IPS-18c (cell line): Measurements from ENCODE around the gene CAPZA1.

ENCODE experiments used
- H3K4me3 ChIP-seq: 2 replicates; pipeline ENCODE4 v1.7.0; 2013; ENCODE audit warnings: low read depth, mild to moderate bottlenecking, low read length, moderate library complexity; ENCODE audit not compliant: insufficient read depth
- H3K9me3 ChIP-seq: one replicate; pipeline ENCODE4 v1.6.1; 2013; ENCODE audit warnings: mild to moderate bottlenecking, low read length, moderate library complexity; ENCODE audit not compliant: control insufficient read depth, insufficient read depth

CAPZA1 gene

DNA sequence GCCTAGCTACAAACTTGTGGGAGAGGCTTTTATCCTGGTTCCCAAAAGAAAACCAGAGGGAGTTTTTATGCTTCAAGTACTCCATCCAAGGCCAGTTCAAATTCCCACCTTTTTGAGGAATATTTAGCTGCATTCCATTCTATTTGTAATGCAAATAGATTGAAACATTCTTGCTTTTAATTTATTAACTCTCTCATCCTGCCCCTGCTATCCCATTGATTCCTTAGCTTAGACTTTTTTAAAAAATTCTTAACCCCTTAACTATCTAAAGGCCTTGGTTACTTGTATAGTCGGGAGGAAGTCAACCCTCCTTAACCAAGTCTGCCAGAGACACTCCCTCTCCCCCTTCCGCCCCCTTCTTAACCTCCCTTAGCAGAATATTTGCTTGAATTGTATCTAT lies 52.4 kb downstream of the CAPZA1 start:
- Histone ChIP-seq H3K4me3 (no peak overlapping the region), H3K9me3 (no peaks in the 10 kb centered on the region)

DNA sequence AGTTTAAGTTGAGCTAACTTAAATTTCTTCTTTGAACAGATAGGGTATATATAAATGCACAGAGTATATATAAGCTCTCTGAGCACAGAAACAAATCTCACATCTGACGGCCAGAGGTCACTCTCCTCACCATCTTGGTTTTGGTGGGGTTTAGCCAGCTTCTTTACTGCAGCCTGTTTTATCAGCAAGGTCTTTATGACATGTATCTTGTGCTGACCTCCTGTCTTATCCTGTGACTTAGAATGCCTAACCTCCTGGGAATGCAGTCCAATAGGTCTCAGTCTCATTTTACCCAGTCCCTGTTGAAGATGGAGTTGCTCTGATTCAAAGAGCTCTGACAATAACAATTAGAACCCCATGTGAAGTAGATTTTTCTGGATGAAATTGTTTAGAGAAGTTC lies 53.2 kb downstream of the CAPZA1 start:
- H3K9me3 ChIP-seq, result no peaks in the 10 kb centered on the region
- no peak overlapping the region for H3K4me3 ChIP-seq

DNA sequence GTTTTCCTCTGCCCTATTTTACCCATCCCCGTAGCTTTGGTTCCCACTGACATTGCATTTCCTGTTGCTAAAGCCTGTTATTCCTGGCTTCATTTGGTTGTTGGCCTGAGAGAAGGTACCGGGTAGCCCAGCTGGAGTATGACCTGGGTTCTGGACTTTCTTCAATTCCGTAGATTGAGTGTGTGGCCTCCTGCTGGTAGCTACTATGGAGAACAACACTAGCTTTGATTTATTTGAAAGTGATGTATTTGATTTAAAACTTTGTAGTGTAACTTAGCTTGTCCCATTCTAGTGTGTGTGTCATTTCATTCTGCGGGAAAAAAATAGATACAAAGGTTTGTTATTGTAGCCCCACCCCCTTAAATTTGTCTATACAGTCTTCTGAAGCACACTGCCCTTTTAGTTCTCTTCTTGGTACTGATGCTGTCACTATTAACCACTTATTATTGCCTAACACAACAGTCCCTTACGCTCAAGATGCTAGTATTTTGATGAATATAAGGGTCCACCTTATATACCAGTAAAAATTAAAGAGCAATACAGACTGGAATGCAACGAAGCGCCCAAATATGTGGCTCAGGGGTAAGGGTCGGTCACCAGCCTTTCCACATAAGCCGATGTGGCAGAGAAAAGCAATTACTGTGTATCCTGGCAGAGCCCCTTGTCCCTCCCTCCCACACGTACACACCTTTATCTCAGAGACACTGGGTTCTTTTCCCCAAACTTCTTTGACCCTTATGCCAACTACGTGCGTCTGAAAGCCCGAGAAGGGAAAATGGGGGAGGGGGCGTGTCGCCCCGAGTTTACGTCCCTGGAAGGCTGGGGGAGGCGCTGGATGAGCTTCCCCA lies 54.2 kb downstream of the CAPZA1 start:
- Histone ChIP-seq H3K4me3 (peak overlapping the region; percentile 74), H3K9me3 (no peaks in the 10 kb centered on the region)

DNA sequence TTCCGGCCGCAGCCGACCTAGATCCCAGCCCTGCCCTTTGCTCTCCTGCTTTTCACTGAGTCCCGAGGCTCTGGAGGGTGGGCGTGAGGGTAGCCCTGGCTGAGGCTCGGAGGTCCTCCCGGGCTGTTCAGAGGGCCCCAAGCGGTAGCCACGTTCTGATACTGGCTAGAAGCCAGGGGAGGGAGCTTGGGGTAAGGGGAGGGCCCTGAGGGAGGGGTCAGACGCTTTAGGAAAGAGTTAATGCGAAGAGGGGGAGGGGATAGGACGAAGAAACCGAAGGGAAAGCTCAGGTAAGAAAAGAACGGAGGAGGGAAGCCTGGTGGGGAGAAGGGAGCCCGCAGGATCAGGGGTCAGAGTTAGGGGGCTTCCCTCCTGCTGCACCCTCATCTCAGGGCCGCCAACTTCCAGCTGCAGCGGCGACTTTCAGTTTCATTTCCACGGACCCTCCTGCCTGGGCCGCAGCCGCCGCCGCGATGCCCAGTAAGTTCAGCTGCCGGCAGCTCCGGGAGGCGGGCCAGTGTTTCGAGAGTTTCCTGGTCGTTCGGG lies 54.9 kb downstream of the CAPZA1 start, which contains the start of gene MOV10:
MOV10 (plus strand) TSS at position 220 of the 546 bp plus-strand sequence; CDS start at position 474, 254 bp downstream.
- H3K4me3 ChIP-seq, result peak within 1 kb of the TSS; percentile 74
- no peaks in the 10 kb centered on the region for H3K9me3 ChIP-seq

DNA sequence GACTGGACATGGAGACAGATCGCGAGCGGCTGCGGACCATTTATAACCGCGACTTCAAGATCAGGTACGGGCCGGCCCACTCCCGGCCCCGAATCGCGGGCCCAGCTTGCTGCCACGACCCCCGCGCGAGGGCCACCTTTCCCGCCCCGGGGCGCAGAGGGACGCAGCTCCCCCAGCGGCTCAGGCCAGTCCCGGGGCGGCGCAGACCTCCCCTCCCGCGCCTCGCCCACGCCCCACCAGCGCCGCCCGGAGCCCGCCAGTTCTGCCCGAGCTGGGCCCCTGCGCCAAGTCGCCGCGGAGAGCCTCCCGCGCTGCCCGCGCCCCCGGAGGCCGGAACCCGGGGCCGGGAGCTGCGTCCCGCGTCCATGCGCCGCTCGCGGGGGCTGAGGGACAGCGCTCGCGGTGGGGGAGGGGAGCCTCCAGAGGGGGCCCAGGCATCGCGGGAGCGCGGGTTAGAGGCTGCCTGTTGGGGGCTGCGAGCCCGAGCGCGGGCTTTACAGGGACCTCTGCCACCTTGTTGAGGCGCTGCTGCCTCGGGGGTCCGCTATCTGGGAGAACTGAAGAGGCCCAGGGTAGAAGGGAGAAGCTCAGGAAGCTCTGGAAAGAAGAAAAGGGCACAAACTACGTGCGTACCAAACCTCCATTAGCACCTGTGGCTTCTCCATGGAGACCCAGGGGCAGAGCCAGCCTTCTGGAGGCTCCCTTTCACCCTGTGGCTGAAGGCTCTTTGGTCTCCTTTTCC lies 55.5 kb downstream of the CAPZA1 start:
- Histone ChIP-seq H3K4me3 (peak overlapping the region; percentile 74), H3K9me3 (no peaks in the 10 kb centered on the region)

DNA sequence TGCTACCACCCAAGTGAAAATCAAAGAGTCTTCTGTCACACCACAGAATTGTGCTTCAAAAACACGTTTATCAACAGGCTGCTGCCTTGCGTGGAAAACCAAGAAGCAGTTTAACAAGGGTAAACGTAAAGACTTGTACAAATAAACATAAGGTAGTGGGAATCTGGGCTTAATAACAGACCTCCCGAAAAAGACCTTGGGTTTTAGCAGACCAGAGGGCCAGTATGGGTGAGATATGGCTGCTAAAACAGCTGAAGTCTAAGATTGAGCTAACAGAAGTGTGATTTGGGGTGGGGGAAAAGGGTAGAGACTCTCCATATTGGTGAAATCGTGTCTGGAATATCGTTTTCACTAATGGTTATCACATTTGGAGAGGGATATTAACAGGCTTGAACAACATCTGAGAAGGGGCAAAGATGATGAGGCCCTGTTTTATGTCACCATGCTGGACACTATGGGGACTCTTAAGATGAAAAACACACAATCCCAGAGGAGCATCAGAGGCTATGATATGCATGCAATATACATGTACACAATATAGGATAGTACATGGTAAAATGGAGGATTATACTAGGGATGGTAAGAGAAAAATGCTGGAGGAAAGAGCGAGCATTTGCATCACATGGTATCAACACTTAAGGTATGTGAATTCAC lies 56.2 kb downstream of the CAPZA1 start:
- Histone ChIP-seq H3K9me3 (no peaks in the 10 kb centered on the region), H3K4me3 (peak overlapping the region; percentile 74)

DNA sequence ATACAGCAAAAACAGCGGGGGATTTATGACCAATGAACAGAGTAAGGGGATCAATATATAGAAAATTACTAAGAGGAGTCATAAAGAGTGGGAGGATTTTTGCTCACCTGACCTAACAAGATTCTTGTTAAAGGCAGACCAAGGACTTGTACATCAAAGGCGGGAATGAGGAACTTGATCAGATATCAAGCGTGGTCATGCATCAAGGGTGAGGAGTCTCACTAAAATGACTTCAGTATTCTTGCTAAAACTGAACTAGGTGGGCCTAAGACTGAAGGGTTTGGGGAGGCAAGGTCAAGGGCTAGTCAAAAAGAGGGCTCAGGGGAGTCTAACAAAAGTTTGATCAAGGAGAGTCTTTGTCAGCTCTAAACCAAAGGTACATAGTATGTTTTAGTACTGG lies 56.9 kb downstream of the CAPZA1 start:
- H3K4me3 ChIP-seq, result no peak overlapping the region
- no peaks in the 10 kb centered on the region for H3K9me3 ChIP-seq

DNA sequence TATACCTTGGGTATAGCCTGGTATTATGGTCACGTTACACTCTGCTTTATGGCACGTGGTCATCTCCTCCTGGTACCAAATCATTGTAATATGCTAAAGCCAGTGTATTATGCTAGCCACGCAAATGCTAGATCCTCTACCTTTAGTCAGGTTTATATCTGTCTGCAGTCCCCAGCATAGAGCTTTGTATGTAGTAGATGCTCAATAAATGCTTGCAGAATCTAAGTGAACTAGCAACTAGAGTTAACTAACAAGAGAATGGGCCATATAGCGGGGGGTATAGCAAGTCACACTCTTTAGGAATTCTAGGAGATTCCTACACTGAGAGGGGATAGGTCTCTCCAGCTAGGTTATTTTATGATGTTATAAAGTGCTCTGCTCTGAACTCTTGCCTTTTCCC lies 57.9 kb downstream of the CAPZA1 start:
- Histone ChIP-seq H3K9me3 (no peaks in the 10 kb centered on the region), H3K4me3 (no peak overlapping the region)

DNA sequence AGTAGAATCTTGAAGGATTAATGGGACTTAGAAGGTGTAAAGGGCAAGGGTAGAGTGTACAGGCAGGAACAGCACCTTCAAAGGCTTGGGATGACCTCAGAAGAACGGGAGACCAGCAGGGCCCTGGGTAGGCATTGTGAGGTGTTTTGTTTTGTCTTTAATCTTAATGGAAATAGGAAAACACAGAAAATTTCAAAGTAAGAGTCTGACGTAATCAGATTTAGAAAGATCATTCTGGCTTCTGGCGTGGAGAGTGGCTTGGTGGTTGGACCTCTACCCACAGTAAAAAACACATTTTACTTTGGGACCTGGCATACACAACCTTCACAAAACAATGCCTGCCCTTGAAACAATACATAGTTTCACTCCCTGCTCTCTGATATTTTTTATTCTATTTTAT lies 59.0 kb downstream of the CAPZA1 start:
- H3K9me3 ChIP-seq, result no peaks in the 10 kb centered on the region
- H3K4me3 ChIP-seq, result no peak overlapping the region

DNA sequence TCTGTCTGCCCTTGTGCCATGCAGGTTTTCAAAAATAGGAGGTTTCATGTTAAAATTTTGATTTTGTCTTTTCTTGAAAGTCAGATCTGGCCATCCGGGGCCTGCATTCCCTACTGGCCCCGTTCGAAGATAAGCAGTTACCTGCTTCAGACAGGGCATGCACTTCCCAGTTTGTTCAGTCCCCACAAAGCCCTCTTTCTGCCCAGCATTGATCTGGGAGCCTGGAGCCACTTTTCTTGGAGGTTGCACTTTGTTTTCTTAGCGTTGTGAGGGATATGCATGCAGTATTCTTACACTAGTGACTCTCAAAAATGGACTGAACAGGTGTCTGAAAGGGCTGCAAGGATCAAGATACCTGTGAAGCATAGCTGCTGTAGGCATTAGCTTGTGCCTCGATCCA lies 66.3 kb downstream of the CAPZA1 start:
- H3K4me3 ChIP-seq, result no peak overlapping the region
- no peaks in the 10 kb centered on the region for H3K9me3 ChIP-seq

DNA sequence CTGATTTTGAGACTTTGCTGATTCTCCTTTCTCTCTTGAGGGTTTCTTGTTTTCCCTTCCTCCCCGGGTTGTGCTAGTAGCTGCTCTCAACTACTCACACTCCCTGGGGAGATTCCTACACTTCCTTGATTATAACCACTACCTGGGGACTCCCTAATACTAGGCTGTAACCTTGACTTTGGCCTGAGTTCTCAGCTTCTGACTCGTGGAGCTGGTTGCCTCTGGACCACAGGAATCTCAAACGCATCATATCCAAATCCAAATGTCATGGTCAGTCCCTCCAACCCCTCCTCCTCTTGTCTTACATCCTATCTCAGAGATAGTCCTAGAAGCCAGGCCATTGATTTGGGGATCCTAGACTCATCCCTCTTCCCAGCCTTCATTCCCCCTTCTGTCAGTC lies 66.8 kb downstream of the CAPZA1 start:
- Histone ChIP-seq H3K4me3 (no peak overlapping the region), H3K9me3 (no peaks in the 10 kb centered on the region)

DNA sequence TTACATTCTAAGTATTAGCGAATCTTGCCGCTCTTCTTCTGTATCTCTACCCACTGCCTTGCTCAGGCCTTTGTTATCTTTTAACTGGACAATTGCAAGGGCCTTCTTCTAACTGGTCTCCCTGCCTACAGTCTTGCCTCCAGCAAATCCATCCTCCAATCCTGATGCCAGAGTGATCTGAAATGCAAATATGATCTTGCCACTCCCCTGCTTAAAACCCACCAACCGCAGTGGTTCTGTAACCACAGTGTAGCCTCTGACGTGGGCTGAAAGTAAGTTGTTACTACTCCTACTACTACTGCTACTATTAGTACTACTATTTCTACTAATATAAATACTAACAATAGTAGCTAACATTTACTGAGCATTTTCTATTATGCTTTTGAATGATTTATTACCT lies 67.2 kb downstream of the CAPZA1 start:
- Histone ChIP-seq H3K9me3 (no peaks in the 10 kb centered on the region), H3K4me3 (no peak overlapping the region)

DNA sequence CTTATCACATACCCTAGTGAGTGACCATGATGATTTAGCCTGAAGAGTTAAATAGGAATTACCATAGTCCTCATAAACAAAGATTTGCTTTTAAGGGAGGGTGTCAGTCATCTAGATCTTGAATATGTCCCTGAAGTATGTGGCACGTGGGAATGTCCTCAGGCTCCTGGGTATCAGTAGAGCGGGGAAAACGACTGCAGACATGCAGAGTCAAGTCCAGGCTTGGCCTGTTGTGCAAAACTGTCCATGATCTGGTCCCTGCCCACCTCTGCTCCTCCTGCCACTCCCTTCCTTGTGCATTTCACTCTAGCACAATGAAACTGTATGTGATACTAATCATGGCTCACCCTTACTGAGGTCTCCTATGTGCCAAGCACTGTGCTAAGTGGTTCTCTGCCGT lies 67.7 kb downstream of the CAPZA1 start:
- H3K9me3 ChIP-seq, result no peaks in the 10 kb centered on the region
- no peak overlapping the region for H3K4me3 ChIP-seq

DNA sequence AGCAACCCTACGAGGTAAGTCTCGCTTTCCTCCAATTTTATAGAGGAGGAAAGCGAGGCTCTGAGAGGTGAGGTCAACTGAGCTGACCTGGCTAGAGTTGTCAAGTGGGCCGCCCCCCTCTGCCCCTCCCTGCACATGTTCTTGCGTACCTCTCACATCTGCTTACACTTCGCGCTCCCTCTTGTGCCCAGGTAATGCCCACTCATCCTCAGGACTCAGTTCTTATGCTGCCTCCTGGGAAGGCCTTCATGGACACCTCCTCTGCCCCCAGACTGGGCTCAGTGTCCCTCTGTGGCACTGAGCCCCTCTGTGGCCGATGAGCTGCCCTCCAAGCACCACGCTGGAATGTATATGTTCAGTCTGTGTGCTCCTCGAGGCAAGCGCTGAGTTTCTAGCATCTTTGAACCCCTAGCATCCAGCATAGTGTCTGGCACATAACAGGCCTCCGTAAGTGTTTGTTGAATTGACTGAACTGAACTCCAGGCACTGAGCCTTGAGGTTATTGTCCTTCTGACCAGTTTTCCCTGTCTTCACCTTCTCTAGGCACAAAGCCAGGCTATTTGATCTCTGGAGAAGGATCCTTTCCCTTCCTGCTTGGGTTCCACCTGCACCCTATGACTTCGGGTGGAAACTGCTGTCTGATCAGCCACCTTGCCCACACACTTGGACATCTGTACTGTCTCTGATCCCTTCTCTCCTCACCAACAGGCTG lies 68.3 kb downstream of the CAPZA1 start:
- Histone ChIP-seq H3K9me3 (no peaks in the 10 kb centered on the region), H3K4me3 (no peak overlapping the region)

DNA sequence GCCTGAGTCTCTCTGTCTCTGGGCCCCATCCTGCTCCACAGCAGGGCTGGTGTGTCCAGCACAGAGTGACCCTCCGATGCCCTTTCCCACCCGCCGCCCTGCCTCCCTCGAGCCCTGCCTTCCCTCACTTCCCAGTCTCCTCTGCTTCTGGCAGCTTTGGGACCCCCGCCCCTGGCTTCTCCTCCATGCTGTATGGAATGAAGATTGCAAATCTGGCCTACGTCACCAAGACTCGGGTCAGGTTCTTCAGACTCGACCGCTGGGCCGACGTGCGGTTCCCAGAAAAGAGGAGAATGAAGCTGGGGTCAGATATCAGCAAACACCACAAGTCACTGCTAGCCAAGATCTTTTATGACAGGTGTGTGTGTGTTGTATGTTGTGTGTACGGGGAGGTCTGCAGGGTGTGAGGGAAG lies 69.2 kb downstream of the CAPZA1 start:
- Histone ChIP-seq H3K9me3 (no peaks in the 10 kb centered on the region), H3K4me3 (no peak overlapping the region)

DNA sequence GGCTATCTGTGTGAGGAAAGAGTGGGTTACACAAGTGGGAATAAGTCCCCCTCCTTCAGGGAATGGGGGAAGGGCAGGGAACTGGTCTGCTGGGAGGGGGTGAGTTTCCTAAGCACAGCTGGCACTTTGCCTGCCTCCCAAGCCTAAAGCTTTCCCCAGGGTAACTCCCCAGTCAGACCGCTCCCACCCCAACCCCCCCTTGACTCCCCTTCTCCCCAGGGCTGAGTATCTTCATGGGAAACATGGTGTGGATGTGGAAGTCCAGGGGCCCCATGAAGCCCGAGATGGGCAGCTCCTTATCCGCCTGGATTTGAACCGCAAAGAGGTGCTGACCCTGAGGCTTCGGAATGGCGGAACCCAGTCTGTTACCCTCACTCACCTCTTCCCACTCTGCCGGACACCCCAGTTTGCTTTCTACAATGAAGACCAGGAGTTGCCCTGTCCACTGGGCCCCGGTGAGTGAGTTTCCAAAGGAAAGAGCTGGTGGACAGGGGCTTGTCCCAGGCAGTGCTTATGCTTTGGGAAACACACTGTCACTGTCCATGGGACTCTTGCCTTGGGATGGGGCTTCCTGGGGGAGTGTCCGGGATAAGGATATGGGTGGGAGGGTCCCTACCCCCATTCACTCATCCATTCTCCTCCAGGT lies 69.7 kb downstream of the CAPZA1 start:
- Histone ChIP-seq H3K9me3 (no peaks in the 10 kb centered on the region), H3K4me3 (no peak overlapping the region)

DNA sequence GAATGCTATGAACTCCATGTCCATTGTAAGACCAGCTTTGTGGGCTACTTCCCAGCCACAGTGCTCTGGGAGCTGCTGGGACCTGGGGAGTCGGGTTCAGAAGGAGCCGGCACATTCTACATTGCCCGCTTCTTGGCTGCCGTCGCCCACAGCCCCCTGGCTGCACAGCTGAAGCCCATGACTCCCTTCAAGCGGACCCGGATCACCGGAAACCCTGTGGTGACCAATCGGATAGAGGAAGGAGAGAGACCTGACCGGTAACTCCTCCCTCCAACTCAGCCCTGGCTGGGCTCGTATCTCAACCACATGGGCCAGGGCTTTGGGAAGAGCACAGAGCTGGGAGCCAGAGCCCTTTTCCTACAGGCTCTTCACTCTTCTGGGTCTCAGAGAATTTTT lies 70.2 kb downstream of the CAPZA1 start:
- Histone ChIP-seq H3K4me3 (no peak overlapping the region), H3K9me3 (no peaks in the 10 kb centered on the region)
